Ishikawa (cell line): Measurements from ENCODE around the gene GNB3.

Source experiments
- CEBPB ChIP-seq: IDR thresholded peaks from 2 replicates; pipeline ENCODE4 v1.6.1; 2012
- CREB1 ChIP-seq: IDR thresholded peaks from 2 replicates; pipeline ENCODE4 v1.6.1; 2012; ENCODE audit warnings: low read depth
- EGR1 ChIP-seq: IDR thresholded peaks from 2 replicates; pipeline ENCODE4 v1.6.1; 2012
- EP300 ChIP-seq: IDR thresholded peaks from 2 replicates; pipeline ENCODE4 v1.6.1; 2012; ENCODE audit warnings: borderline replicate concordance
- FOXM1 ChIP-seq: IDR thresholded peaks from 2 replicates; pipeline ENCODE4 v1.6.1; 2012; ENCODE audit warnings: low read depth, borderline replicate concordance
- MAX ChIP-seq: IDR thresholded peaks from 2 replicates; pipeline ENCODE4 v1.6.1; 2012
- NFIC ChIP-seq: IDR thresholded peaks from 2 replicates; pipeline ENCODE4 v1.6.1; 2012
- RAD21 ChIP-seq: IDR thresholded peaks from 2 replicates; pipeline ENCODE4 v1.6.1; 2012; ENCODE audit warnings: low read depth
- REST ChIP-seq: IDR thresholded peaks from 2 replicates; pipeline ENCODE4 v1.6.1; 2012; ENCODE audit warnings: low read depth, mild to moderate bottlenecking
- TAF1 ChIP-seq: IDR thresholded peaks from 2 replicates; pipeline ENCODE4 v1.6.1; 2012; ENCODE audit warnings: low read depth, mild to moderate bottlenecking
- USF1 ChIP-seq: IDR thresholded peaks from 2 replicates; pipeline ENCODE4 v1.6.1; 2012
- YY1 ChIP-seq: IDR thresholded peaks from 2 replicates; pipeline ENCODE4 v1.6.1; 2012; ENCODE audit warnings: low read depth
- ZBTB7A ChIP-seq: IDR thresholded peaks from 2 replicates; pipeline ENCODE4 v1.6.1; 2012; ENCODE audit warnings: low read depth

- TF ChIP-seq YY1 (no peak), MAX (peak; percentile 94), EGR1 (no peak), CEBPB (no peak), RAD21 (no peak), EP300 (0 out of 2 replicates have a peak, but pooled peaks have one; percentile 1), TAF1 (peak; percentile 88; the same call in 1 of the 2 replicates), ZBTB7A (peak; percentile 99), NFIC (no peak), CREB1 (peak; percentile 79), REST (no peak), USF1 (no peak), FOXM1 (peak; percentile 79; the same call in 1 of the 2 replicates)
Observed at GRCh38 chr12:6851153-6851920, 10.6 kb downstream of the GNB3 start, which contains the start of gene CDCA3.
